ENCODE measurements around the gene PDZD2.

Gene PDZD2

GRCh38 chr5:31833710-31834109 is 194.8 kb downstream of the PDZD2 start:
- DNase-seq, result no peak

DNA sequence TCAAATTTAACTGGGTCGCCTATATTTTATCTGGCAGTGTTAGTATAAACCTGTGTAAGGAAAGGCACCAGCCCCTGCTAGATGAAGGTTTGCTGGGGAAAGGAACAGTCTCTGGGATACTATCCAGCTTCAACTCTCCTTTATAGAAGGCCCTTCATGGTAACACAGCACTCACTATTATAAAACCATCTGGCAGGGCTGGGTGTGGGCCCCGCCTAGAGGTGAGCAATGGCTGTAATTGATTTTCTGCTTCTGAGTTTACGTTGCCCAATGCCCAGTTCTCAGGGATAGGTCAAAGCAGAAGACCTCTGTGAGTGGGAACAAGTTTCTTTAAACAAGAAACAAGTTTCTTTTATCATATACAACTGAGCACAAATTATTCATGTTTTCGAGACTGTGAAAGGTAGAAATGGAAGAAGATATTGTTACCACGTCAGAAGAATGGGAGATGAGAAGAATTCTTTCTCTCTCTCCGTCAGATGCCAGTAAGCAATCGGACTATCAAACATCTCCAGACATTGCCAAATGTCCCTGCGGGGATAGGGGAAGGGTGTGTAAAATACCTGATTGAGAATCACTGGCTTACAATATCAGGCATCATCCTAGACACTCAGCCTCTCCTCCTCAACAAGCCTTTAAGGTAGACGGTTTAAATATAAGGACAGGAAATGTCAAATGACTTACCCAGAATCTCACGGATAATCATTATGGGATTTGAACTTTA is 205.9 kb downstream of the PDZD2 start:
- no peak for DNase-seq

DNA sequence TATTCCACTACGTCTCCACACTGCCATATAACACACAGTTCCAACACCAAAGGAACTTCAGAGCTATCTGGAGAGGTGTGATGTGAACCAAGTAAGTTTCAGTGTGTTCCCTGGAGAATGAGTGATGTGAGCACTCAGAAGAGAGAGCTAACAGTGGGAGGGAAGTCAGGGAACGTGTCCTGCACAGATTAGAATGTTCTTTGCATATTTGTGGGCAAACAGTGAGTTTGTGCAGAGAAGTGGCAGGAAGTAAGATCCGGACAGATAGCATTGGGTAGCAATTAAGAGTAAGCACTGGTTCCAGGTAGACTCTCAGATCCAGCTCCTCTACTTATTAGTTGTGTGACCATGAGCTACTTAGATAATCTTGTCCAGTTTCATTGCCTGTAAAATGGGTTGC is 206.4 kb downstream of the PDZD2 start:
- no peak for DNase-seq

- DNase-seq, result no peak
Measured at GRCh38 chr5:31846934-31847333, 208.0 kb downstream of the PDZD2 start.

GRCh38 chr5:31847354-31847753 is 208.4 kb downstream of the PDZD2 start:
- no peak for DNase-seq

GRCh38 chr5:31850981-31851689 is 212.2 kb downstream of the PDZD2 start:
- no peak for DNase-seq

DNA sequence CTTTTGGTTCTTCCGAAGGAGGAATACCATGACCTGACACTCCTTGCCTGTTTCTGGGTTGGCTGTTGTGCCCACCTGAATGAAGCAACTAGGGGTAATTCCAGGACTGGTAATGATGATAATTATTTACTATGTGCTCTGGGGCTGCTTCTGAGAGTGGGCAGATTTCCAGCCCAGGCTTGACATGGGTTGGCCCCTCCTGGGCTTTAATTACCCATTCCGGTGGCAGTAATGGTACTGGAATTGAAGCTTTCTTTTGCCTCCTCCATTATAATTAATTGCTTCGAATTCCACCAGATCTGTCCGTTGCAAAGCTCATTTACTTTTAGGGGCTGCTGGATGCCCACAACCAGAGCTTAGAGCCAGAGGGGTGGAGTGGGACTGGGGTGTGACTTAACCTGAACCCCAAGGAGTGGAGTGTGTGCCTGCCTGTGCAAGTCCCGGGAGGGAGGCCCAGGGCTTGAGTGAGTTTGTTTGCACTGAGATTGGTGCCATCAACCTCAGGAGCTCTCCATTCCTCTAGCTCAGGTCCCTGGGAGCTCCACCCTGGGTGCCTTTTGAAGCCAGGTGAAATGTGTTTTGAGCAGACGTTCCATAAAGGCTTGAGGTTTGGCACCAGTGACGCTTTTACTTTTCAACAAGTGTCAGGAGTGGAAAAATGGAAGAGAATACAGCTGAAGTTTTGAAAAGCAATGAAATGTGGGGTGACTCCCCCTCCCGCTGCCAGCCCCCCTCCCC is 214.6 kb downstream of the PDZD2 start:
- no peak for DNase-seq

DNA sequence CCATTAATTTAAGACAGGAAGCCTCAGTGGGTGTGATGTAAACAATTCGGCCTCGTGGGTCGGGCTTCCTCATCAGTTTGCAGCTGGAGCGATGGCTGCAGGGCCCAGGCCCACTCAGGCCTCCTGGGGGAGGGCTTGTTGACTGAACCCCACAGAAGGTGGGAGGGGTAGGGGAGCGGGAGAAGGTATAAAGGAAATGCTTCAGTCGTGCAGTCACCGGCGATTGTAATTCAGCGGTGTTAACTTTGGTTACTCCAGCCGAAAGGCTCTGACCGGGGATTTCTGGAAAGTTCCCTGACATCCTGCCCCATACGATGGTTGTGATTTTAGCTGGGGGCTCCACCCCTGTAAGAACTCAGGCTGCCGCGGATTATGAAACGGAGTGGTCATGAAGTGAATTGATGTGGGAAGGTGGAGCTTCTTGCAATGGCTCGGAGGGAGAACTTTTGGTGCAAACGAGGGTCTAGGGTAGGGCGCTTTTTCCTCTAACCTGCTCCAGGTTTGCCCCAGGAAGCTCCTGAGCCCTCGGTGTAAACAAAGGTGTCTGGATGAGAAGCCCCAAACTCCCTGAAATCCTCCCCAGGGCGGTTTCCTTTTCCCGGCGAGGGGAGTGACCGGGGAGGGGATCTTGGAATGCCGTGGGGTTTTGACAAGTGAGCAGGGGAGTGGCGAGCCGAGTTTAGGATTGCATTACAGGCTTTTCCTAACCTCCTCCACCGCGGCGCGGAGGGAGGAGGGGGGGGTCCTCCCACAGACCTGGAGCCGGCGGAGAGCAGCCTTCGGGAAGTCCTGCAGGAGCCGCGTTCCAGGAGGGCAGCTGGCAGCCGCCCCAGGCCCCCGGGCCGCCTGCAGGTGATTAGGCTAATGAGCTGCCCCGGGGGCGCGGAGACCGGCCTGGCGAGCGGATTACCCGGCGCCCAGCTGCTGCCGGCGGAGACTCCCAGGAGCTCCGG is 215.5 kb downstream of the PDZD2 start:
- DNase-seq, result no peak

DNA sequence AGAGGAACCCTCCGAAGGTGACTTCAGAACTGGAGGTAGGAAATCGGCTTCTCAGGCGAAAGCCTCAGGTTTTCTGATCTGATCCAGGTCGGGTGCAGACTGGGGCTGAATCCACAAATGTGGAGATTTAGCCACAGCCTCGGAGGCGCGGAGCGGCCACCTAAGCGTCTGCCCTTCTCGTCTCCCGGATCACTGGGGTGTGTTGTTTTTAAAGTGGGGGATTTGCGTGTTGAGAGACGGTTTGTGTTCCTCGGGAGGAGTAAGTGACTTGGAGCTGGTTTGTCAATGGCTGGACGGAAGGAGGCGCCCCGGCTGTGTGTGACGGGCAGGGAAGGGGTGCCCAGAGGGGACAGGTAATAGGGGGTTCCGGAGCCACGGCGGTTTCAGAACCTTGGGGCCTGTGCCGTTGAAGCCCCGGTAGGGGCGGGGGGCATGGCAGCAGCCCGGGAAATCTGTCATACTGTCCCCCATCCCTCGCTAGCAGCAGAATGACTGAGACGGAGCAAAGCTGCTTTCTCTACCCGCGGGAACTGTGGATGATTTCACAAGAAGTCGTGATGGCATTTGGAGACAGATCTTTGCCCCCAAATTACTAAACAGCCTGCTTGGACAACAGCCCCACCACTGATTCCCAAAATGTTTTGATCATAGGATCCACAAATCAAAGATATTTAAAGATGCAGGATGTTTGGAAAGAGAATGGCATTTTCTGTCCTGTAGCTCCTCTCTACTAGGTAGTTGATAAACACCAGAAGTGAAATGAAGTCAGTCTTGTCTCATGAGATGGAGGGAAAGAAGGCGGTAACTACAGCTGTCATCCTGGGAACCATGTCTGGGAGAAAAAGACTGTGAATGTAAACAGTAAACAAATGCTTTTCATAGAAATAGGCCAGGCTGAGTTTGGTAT is 216.5 kb downstream of the PDZD2 start:
- no peak for DNase-seq

- DNase-seq, result no peak
Measured at GRCh38 chr5:31859096-31859495, 220.2 kb downstream of the PDZD2 start.

DNA sequence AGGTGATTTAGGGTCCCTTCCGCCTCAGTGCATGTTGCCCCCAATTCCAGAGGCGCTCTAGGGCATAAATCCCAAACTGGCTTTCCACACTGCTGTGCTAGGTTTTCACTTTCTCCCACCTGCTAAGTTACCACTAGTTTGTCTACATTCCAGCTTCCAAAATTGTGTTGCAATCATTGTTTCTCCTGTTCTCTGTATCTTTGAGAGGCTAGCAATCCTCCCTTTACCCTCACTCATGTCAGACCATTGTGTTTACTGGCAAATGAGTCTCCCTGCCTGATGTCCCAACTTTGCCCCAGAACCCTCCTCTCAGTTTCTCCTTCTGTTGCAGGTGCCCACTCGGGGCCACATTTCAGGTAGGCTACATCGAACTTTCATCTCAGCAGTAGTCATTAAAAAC is 221.3 kb downstream of the PDZD2 start:
- no peak for DNase-seq

DNA sequence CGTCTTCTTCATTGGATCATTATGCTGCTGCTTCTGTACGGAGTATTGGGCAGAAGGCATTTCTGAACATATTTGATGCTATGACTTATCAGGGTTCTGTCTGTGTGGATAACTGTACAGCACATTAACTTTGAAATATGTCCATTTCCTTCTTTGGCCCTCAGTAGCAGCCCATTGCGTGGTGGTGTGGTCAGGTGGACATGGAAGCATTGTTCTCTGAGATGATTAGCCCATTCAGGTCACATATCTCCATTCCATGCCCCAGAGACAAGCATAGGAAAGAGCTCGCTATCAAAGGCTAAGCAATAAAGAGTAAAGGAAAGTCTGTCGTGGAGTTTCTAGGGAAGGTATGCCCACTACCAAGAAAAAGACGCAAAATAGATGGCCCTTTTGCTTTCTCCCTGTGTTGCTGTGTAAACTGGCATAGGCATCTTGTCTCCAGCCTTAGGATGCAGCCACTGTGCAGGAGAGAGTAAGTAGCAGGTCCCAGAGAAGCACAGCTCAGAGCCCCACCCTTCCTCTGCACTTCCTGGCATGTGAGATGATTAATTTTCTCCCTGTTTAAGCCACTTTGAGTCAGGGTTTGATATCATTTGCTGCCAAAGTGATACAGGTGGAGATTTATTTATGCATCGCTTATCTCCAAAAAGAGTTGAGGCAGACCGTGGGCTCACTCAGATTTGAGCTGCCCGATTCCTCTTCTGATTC is 221.9 kb downstream of the PDZD2 start:
- DNase-seq, result no peak

GRCh38 chr5:31861601-31862000 is 222.7 kb downstream of the PDZD2 start:
- DNase-seq, result no peak

- no peak for DNase-seq
Measured at GRCh38 chr5:31863991-31864411, 225.1 kb downstream of the PDZD2 start.

DNA sequence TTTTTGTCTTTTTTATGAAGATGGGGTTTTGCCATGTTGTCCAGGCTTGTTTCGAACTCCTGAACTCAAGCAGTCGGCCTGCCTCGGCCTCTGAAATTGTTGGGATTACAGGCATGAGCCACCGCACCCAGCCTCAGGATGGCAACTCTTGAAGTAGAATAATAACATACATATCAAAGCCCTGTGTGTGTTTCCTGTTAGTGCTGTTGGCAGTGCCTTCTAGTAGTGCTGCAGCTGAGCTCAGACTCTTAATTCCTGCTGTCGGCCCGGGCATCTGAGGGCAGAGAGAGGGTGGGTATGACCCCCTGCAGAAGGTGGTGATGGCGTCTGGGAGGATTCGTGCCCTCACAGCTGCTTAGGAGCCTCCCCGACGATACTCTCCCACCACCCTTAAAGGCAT is 227.2 kb downstream of the PDZD2 start:
- no peak for DNase-seq

DNA sequence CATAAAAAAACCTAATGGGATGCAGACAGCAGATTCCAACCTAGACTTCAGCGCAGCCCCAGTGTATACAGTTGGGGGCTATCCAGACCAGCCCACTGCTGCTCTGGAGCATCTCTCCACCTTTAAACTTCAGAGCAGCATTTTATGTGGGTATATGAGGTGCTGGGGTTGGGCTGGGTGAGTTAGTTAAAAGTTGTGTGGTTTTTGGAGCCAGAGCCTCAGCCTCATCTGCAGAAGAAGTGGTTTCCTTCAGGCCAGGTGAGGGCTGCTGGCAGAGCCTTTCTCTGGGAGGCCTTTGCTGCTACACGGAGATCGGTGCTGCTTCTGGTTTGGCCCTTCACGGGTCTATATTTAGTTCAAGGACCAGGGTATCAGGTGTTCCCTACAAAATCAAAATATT is 228.3 kb downstream of the PDZD2 start:
- no peak for DNase-seq

DNA sequence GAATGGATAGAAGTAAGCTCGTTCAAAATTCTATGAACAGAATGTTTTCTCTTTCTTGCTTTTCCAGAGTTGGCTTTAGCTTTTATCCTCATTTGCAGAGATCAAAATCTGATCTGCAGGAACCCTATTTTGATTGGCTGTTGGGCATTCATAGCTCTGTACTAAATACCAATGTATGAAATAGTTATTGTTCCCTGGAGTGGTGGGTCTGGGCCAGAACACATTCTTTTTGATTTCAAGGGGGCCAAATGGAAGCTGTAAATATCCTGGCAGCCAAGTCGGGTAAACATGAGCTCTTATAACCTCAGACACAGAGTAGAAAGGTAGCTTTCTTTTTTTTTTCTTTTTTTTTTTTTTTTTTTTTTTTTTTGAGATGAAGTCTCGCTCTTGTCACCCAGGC is 241.5 kb downstream of the PDZD2 start:
- no peak for DNase-seq

GRCh38 chr5:31884896-31885295 is 246.0 kb downstream of the PDZD2 start:
- no peak for DNase-seq

GRCh38 chr5:31886206-31886605 is 247.3 kb downstream of the PDZD2 start:
- DNase-seq, result no peak

GRCh38 chr5:31887556-31887955 is 248.6 kb downstream of the PDZD2 start:
- no peak for DNase-seq

- no peak for DNase-seq
Measured at GRCh38 chr5:31888564-31888963, 249.6 kb downstream of the PDZD2 start.
